Measurements from ENCODE around the gene TP53TG3. TPM values are rescaled to one million over a fixed set of nuclear protein-coding genes. Genes with fewer than 3 reads are reported as not detected.
"Not testable (repeated sequence)": the region's sequence is repeated elsewhere in the genome, so short reads cannot be mapped to it uniquely, and the experiment has no call there.

TP53TG3 gene
- not detected for total RNA-seq (2013)
- polyA plus RNA-seq (not detected), polyA minus RNA-seq (not detected in 2 replicates), total RNA-seq (0 reads per million in 11 experiments)

- H3K27me3 ChIP-seq (ENCODE audit: control insufficient read depth in 2 of 2, insufficient read depth in 2 of 2, low read length in 2 of 2); H3K9ac ChIP-seq (ENCODE audit: insufficient read depth, low read length, poor library complexity, severe bottlenecking); H3K36me3 Mint-ChIP-seq; H3K27ac ChIP-seq (ENCODE audit: low read depth in 1 of 2, low read length in 2 of 2); H4K20me1 ChIP-seq (ENCODE audit: insufficient read depth, low read length); H3K27me3 Mint-ChIP-seq (ENCODE audit: low read depth in 3 of 3); H3K36me3 ChIP-seq (replicated peaks in 1 of 2; ENCODE audit: control insufficient read depth in 1 of 2, insufficient read depth in 2 of 2, low read length in 2 of 2); DNase-seq; H3K4me2 ChIP-seq (replicated peaks; ENCODE audit: extremely low read depth, low read length, poor library complexity, severe bottlenecking); H2AFZ ChIP-seq (ENCODE audit: insufficient read depth, low read depth, low read length, poor library complexity, severe bottlenecking); H3K4me3 Mint-ChIP-seq; H3K4me1 ChIP-seq (ENCODE audit: control insufficient read depth in 1 of 2, insufficient read depth in 2 of 2, low read length in 2 of 2); H3K27ac Mint-ChIP-seq; H3K9me3 Mint-ChIP-seq; H3K4me1 Mint-ChIP-seq; intact Hi-C loops (cut with micrococcal nuclease); H3K79me2 ChIP-seq (ENCODE audit: insufficient read depth, low read length); H3K9me3 ChIP-seq (replicated peaks in 1 of 2; ENCODE audit: control insufficient read depth in 1 of 2, insufficient read depth in 1 of 2, low read length in 2 of 2); H3K4me3 ChIP-seq (replicated peaks in 1 of 3; ENCODE audit: low read depth in 2 of 3, low read length in 3 of 3): not testable (repeated sequence)
- WGBS (ENCODE audit: insufficient coverage), result no CpG with 5 or more reads among the region's 25 CpGs
Observed at GRCh38 chr16:32676065-32676464, at the start of gene TP53TG3. Gene TP53TG3, minus strand, starts transcription at chr16:32676165. Its CDS starts 68 bp downstream, at chr16:32676097.

DNA sequence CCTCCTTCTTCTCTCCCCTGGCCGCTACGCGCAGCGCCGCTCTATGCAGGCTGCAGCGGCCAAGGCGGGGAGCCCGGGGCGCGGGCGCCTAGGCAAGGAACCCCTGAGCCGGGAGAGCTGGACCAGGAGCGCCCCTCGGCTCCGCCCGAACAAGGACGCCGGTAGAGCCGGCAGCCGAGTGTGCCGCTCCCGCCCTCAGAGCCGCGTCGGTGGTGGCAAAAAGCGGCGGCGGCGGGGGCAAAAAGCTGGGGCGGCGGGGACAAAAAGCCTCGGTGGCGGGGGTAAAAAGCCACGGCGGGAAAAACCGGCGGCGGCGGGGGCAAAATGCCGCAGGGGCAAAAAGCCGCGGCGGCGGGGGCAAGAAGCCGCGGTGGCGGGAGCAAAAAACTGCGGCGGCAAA lies 25.1 kb downstream of the TP53TG3 start:
- not testable (repeated sequence) for H3K36me3 Mint-ChIP-seq

GRCh38 chr16:32647562-32647961 lies 28.4 kb downstream of the TP53TG3 start:
- H3K4me1 ChIP-seq (ENCODE audit: control insufficient read depth in 1 of 2, insufficient read depth in 2 of 2, low read length in 2 of 2); H3K27me3 ChIP-seq (ENCODE audit: control insufficient read depth in 2 of 2, insufficient read depth in 2 of 2, low read length in 2 of 2); H4K20me1 ChIP-seq (ENCODE audit: insufficient read depth, low read length); intact Hi-C loops (cut with micrococcal nuclease); DNase-seq; H3K36me3 Mint-ChIP-seq; H3K4me1 Mint-ChIP-seq; H3K36me3 ChIP-seq (replicated peaks in 1 of 2; ENCODE audit: control insufficient read depth in 1 of 2, insufficient read depth in 2 of 2, low read length in 2 of 2); H3K27ac Mint-ChIP-seq; H2AFZ ChIP-seq (ENCODE audit: insufficient read depth, low read depth, low read length, poor library complexity, severe bottlenecking); H3K79me2 ChIP-seq (ENCODE audit: insufficient read depth, low read length); H3K27me3 Mint-ChIP-seq (ENCODE audit: low read depth in 3 of 3); H3K9me3 ChIP-seq (replicated peaks in 1 of 2; ENCODE audit: control insufficient read depth in 1 of 2, insufficient read depth in 1 of 2, low read length in 2 of 2); H3K4me2 ChIP-seq (replicated peaks; ENCODE audit: extremely low read depth, low read length, poor library complexity, severe bottlenecking); H3K9ac ChIP-seq (ENCODE audit: insufficient read depth, low read length, poor library complexity, severe bottlenecking); H3K27ac ChIP-seq (ENCODE audit: low read depth in 1 of 2, low read length in 2 of 2); H3K4me3 ChIP-seq (replicated peaks in 1 of 3; ENCODE audit: low read depth in 2 of 3, low read length in 3 of 3); H3K4me3 Mint-ChIP-seq: not testable (repeated sequence)
- WGBS (ENCODE audit: insufficient coverage), result no CpG with 5 or more reads among the region's 1 CpG
- peaks cover 8 to 17% (median 10%) of the 10 kb centered on the region in 7 donors for H3K9me3 Mint-ChIP-seq

More for the DNA sequence above, 25.1 kb downstream of the TP53TG3 start:
- H3K27ac Mint-ChIP-seq; H3K9ac ChIP-seq (ENCODE audit: insufficient read depth, low read length, poor library complexity, severe bottlenecking); H3K79me2 ChIP-seq (ENCODE audit: insufficient read depth, low read length); H3K27me3 Mint-ChIP-seq (ENCODE audit: low read depth in 3 of 3); H3K4me2 ChIP-seq (replicated peaks; ENCODE audit: extremely low read depth, low read length, poor library complexity, severe bottlenecking); H3K4me3 ChIP-seq (replicated peaks in 1 of 3; ENCODE audit: low read depth in 2 of 3, low read length in 3 of 3); H3K4me1 ChIP-seq (ENCODE audit: control insufficient read depth in 1 of 2, insufficient read depth in 2 of 2, low read length in 2 of 2); DNase-seq; intact Hi-C loops (cut with micrococcal nuclease); H3K27ac ChIP-seq (ENCODE audit: low read depth in 1 of 2, low read length in 2 of 2); H3K4me1 Mint-ChIP-seq; H3K4me3 Mint-ChIP-seq; H3K9me3 ChIP-seq (replicated peaks in 1 of 2; ENCODE audit: control insufficient read depth in 1 of 2, insufficient read depth in 1 of 2, low read length in 2 of 2); H3K9me3 Mint-ChIP-seq; H3K27me3 ChIP-seq (ENCODE audit: control insufficient read depth in 2 of 2, insufficient read depth in 2 of 2, low read length in 2 of 2); H2AFZ ChIP-seq (ENCODE audit: insufficient read depth, low read depth, low read length, poor library complexity, severe bottlenecking); H4K20me1 ChIP-seq (ENCODE audit: insufficient read depth, low read length); H3K36me3 ChIP-seq (replicated peaks in 1 of 2; ENCODE audit: control insufficient read depth in 1 of 2, insufficient read depth in 2 of 2, low read length in 2 of 2): not testable (repeated sequence)
- 35% methylated on average over 16 of the region's 49 CpGs for WGBS (ENCODE audit: insufficient coverage)

DNA sequence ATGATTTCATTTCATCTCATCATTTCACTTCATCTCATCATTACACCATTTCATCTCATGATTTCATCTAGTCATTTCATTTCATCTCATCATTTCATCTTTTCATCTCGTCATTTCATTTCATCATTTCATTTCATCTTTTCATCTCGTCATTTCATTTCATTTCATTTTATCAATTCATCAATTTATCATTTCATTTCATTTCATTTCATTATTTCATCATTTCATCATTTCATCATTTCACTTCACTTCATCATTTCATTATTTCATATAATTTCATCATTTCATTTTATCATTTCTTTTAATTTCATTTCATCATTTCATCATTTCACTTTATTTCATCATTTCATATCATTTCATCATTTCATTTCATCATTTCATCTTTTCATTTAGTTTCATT lies 29.2 kb downstream of the TP53TG3 start:
- H3K4me3 ChIP-seq (replicated peaks in 1 of 3; ENCODE audit: low read depth in 2 of 3, low read length in 3 of 3); H2AFZ ChIP-seq (ENCODE audit: insufficient read depth, low read depth, low read length, poor library complexity, severe bottlenecking); H3K36me3 Mint-ChIP-seq; H3K4me1 Mint-ChIP-seq; DNase-seq; H3K27me3 ChIP-seq (ENCODE audit: control insufficient read depth in 2 of 2, insufficient read depth in 2 of 2, low read length in 2 of 2); H3K9me3 ChIP-seq (replicated peaks in 1 of 2; ENCODE audit: control insufficient read depth in 1 of 2, insufficient read depth in 1 of 2, low read length in 2 of 2); H3K27ac ChIP-seq (ENCODE audit: low read depth in 1 of 2, low read length in 2 of 2); H4K20me1 ChIP-seq (ENCODE audit: insufficient read depth, low read length); H3K79me2 ChIP-seq (ENCODE audit: insufficient read depth, low read length); intact Hi-C loops (cut with micrococcal nuclease); H3K4me3 Mint-ChIP-seq; H3K27ac Mint-ChIP-seq; H3K9ac ChIP-seq (ENCODE audit: insufficient read depth, low read length, poor library complexity, severe bottlenecking); H3K36me3 ChIP-seq (replicated peaks in 1 of 2; ENCODE audit: control insufficient read depth in 1 of 2, insufficient read depth in 2 of 2, low read length in 2 of 2); H3K27me3 Mint-ChIP-seq (ENCODE audit: low read depth in 3 of 3); H3K4me1 ChIP-seq (ENCODE audit: control insufficient read depth in 1 of 2, insufficient read depth in 2 of 2, low read length in 2 of 2); H3K4me2 ChIP-seq (replicated peaks; ENCODE audit: extremely low read depth, low read length, poor library complexity, severe bottlenecking): not testable (repeated sequence)
- WGBS (ENCODE audit: insufficient coverage), result no CpG with 5 or more reads among the region's 2 CpGs
- peaks cover 8 to 17% (median 10%) of the 10 kb centered on the region in 7 donors for H3K9me3 Mint-ChIP-seq

All from CD14-positive monocyte (primary cell).